A549 (cell line): ENCODE measurements around the gene NYAP1. TPM values are rescaled to one million over a fixed set of nuclear protein-coding genes. Genes with fewer than 3 reads are reported as not detected.

ENCODE experiments used
- ATAC-seq, 2 experiments: fragments of 200-7000 bp in 1 of 2; fragments of >200 bp in 1 of 2; cut with Nextera tagmentation in 1 of 2; cut with Tn5 transposase in 1 of 2; 3 replicates each; pipeline versions ENCODE4 v1.8.0 to v1.9.1; 2018 to 2020; ENCODE audit warnings: mild to moderate bottlenecking in 1 of 2, moderate library complexity in 1 of 2
- CTCF ChIA-PET: fragments of 300-600 bp; sonication (Branson Sonifier 250); formaldehyde crosslinking; extraction: SDS; loops from one replicate; lab custom pipeline; 2021; ENCODE audit warnings: antibody characterized with exemption, inconsistent platforms; lab: Yijun Ruan, JAX
- POLR2A ChIA-PET: fragments of 350-600 bp; formaldehyde crosslinking; extraction: SDS; loops from one replicate; lab custom pipeline; 2021; ENCODE audit warnings: antibody characterized with exemption, inconsistent platforms; lab: Yijun Ruan, JAX
- DNase-seq, 2 experiments: peaks; one replicate each; pipeline versions ENCODE4 v3.0.0 to v3.0.0-alpha.2; 2011 to 2016; ENCODE audit warnings: low read depth in 1 of 2, low spot score in 1 of 2
- FAIRE-seq: peaks from 2 replicates; lab custom pipeline; 2011; peaks lifted over from hg19 to GRCh38; lab: Jason Lieb, UNC
- H3K27ac ChIP-seq, 2 experiments: fragments of >200 bp; sonication (Bioruptor Twin); formaldehyde crosslinking; 3 replicates each; pipeline ENCODE4 v1.5.1; 2016 to 2017
- H3K4me1 ChIP-seq: fragments of >200 bp; sonication (Bioruptor Twin); formaldehyde crosslinking; 3 replicates; pipeline ENCODE4 v1.6.1; 2016
- H3K4me2 ChIP-seq: fragments of >200 bp; sonication (Bioruptor Twin); formaldehyde crosslinking; 3 replicates; pipeline ENCODE4 v1.6.1; 2016
- H3K4me3 ChIP-seq: fragments of >200 bp; sonication (Bioruptor Twin); formaldehyde crosslinking; 3 replicates; pipeline ENCODE4 v1.5.1; 2016
- H3K9me3 ChIP-seq: fragments of >200 bp; sonication (Bioruptor Twin); formaldehyde crosslinking; 3 replicates; pipeline ENCODE4 v1.6.1; 2016
- CBX8 ChIP-seq: fragments of 200-600 bp; sonication (generic); IDR thresholded peaks from 2 replicates; pipeline ENCODE4 v1.6.1; 2016
- CHD4 ChIP-seq: fragments of 200-600 bp; sonication (generic); IDR thresholded peaks from 2 replicates; pipeline ENCODE4 v1.6.1; 2016; ENCODE audit warnings: antibody characterized with exemption, mild to moderate bottlenecking, borderline replicate concordance
- EHF ChIP-seq: fragments of 250-450 bp; sonication (Bioruptor Pico); IDR thresholded peaks from 2 replicates; pipeline ENCODE4 v1.5.0; 2020; ENCODE audit warnings: mild to moderate bottlenecking
- EHMT2 ChIP-seq: fragments of 200-600 bp; sonication (generic); IDR thresholded peaks from 2 replicates; pipeline ENCODE4 v1.6.1; 2016; ENCODE audit warnings: antibody characterized with exemption, low read depth, mild to moderate bottlenecking, moderate library complexity
- ESRRA ChIP-seq: fragments of 150-350 bp; IDR thresholded peaks from 2 replicates; pipeline ENCODE4 v1.6.1; 2014; ENCODE audit warnings: mild to moderate bottlenecking, low read length, borderline replicate concordance
- FOSB ChIP-seq: fragments of 250-450 bp; sonication (Bioruptor Pico); IDR thresholded peaks from 2 replicates; pipeline ENCODE4 v1.5.0; 2020; ENCODE audit warnings: mild to moderate bottlenecking, moderate library complexity
- FOSL2 ChIP-seq, 2 experiments: fragments of 450-650 bp in 1 of 2; fragments of >200 bp in 1 of 2; sonication (Bioruptor Twin) in 1 of 2; formaldehyde crosslinking; IDR thresholded peaks; 2 replicates each; pipeline versions ENCODE4 v1.5.0 to v1.6.1; 2016 to 2020; ENCODE audit warnings: mild to moderate bottlenecking in 1 of 2, moderate library complexity in 1 of 2
- HDAC2 ChIP-seq: fragments of 200-600 bp; sonication (generic); IDR thresholded peaks from 2 replicates; pipeline ENCODE4 v1.6.1; 2016
- HEYL ChIP-seq: fragments of 250-450 bp; sonication (Bioruptor Pico); IDR thresholded peaks from 2 replicates; pipeline ENCODE4 v1.8.0; 2021; ENCODE audit warnings: mild to moderate bottlenecking, moderate library complexity
- JUN ChIP-seq, 2 experiments: fragments of >200 bp; sonication (Bioruptor Twin); formaldehyde crosslinking; IDR thresholded peaks; 2 replicates in 1 of 2; 3 replicates in 1 of 2; pipeline ENCODE4 v1.6.1; 2016 to 2017
- JUNB ChIP-seq: fragments of >200 bp; sonication (Bioruptor Twin); formaldehyde crosslinking; IDR thresholded peaks from 2 replicates; pipeline ENCODE4 v1.6.1; 2016
- MAZ ChIP-seq: fragments of 150-350 bp; IDR thresholded peaks from 2 replicates; pipeline ENCODE4 v1.6.1; 2014; ENCODE audit warnings: antibody characterized with exemption, low read depth, low read length, borderline replicate concordance
- NFE2L2 ChIP-seq: fragments of 150-350 bp; conservative IDR thresholded peaks from 2 replicates; pipeline ENCODE4 v1.6.1; 2014; ENCODE audit warnings: low read length
- NR3C1 ChIP-seq: fragments of >200 bp; sonication (Bioruptor Twin); formaldehyde crosslinking; IDR thresholded peaks from 3 replicates; pipeline ENCODE4 v1.6.1; 2017
- PHF8 ChIP-seq: fragments of 200-600 bp; sonication (generic); IDR thresholded peaks from 2 replicates; pipeline ENCODE4 v1.6.1; 2016; ENCODE audit warnings: low read depth, mild to moderate bottlenecking, antibody characterized with exemption, moderate library complexity, borderline replicate concordance
- POLR2A ChIP-seq: IDR thresholded peaks from 2 replicates; pipeline ENCODE4 v1.6.1; 2012; ENCODE audit warnings: mild to moderate bottlenecking, low read length
- POLR2AphosphoS2 ChIP-seq: conservative IDR thresholded peaks from 2 replicates; pipeline ENCODE4 v1.6.1; 2012; ENCODE audit warnings: low read length, improper control_type of control experiment, inconsistent platforms
- RAD21 ChIP-seq, 2 experiments: fragments of >200 bp in 1 of 2; sonication (Bioruptor Twin) in 1 of 2; formaldehyde crosslinking in 1 of 2; IDR thresholded peaks in 1 of 2; conservative IDR thresholded peaks in 1 of 2; 2 replicates in 1 of 2; 3 replicates in 1 of 2; pipeline ENCODE4 v1.6.1; 2012 to 2018; ENCODE audit warnings: inconsistent platforms in 1 of 2
- RARB ChIP-seq: fragments of 250-450 bp; sonication (Bioruptor Pico); IDR thresholded peaks from 2 replicates; pipeline ENCODE4 v1.8.0; 2021; ENCODE audit warnings: mild to moderate bottlenecking, moderate library complexity
- RFX5 ChIP-seq: fragments of 450-650 bp; IDR thresholded peaks from 2 replicates; pipeline ENCODE4 v1.7.1; 2014; ENCODE audit warnings: antibody characterized with exemption, mild to moderate bottlenecking, moderate library complexity
- ZNF302 ChIP-seq: fragments of 250-450 bp; sonication (Bioruptor Pico); IDR thresholded peaks from 2 replicates; pipeline ENCODE4 v1.9.0; 2021; ENCODE audit warnings: inconsistent platforms, mild to moderate bottlenecking, moderate library complexity
- WGBS: methylation state at CpG from one replicate; pipeline ENCODE4 v1.1.6; 2017; ENCODE audit errors: missing lambda C conversion rate; 5-methylcytosine and 5-hydroxymethylcytosine counted together
- polyA plus RNA-seq, 4 experiments: library from polyadenylated mRNA; depleted of rRNA in 3 of 4; stranded (reverse); fragments of >200 nt; fragmentation: RNase III in 1 of 4; extraction: RNeasy Plus Mini Kit Qiagen cat#74134 plus additional on column Dnase treatment in 1 of 4; gene quantifications; 2 replicates in 3 of 4; 3 replicates in 1 of 4; pipeline ENCODE4 v1.2.3, GENCODE V29; 2011 to 2017
- TF ChIP-seq, protein P1 (sequence below): fragments of 250-450 bp; sonication (Bioruptor Pico); IDR thresholded peaks from 2 replicates; pipeline ENCODE4 v1.5.0; 2020; ENCODE audit warnings: low read depth, mild to moderate bottlenecking, moderate library complexity
- TF ChIP-seq, protein P2 (sequence below): IDR thresholded peaks from 2 replicates; pipeline ENCODE4 v1.6.1; 2012
- TF ChIP-seq, protein P3 (sequence below): fragments of >200 bp; sonication (Bioruptor Twin); formaldehyde crosslinking; IDR thresholded peaks from 3 replicates; pipeline ENCODE4 v1.6.1; 2016
- TF ChIP-seq, protein P4 (sequence below): fragments of >200 bp; sonication (Bioruptor Twin); formaldehyde crosslinking; IDR thresholded peaks from 3 replicates; pipeline ENCODE4 v1.5.1; 2016
- TF ChIP-seq, protein P5 (sequence below): fragments of 450-650 bp; IDR thresholded peaks from 2 replicates; pipeline ENCODE4 v1.6.1; 2014; ENCODE audit warnings: antibody characterized with exemption

NYAP1 gene
- polyA plus RNA-seq, 2 of the 4 experiments (the other 2 are of a cell fraction) = 0.47 to 3.1 TPM

DNA sequence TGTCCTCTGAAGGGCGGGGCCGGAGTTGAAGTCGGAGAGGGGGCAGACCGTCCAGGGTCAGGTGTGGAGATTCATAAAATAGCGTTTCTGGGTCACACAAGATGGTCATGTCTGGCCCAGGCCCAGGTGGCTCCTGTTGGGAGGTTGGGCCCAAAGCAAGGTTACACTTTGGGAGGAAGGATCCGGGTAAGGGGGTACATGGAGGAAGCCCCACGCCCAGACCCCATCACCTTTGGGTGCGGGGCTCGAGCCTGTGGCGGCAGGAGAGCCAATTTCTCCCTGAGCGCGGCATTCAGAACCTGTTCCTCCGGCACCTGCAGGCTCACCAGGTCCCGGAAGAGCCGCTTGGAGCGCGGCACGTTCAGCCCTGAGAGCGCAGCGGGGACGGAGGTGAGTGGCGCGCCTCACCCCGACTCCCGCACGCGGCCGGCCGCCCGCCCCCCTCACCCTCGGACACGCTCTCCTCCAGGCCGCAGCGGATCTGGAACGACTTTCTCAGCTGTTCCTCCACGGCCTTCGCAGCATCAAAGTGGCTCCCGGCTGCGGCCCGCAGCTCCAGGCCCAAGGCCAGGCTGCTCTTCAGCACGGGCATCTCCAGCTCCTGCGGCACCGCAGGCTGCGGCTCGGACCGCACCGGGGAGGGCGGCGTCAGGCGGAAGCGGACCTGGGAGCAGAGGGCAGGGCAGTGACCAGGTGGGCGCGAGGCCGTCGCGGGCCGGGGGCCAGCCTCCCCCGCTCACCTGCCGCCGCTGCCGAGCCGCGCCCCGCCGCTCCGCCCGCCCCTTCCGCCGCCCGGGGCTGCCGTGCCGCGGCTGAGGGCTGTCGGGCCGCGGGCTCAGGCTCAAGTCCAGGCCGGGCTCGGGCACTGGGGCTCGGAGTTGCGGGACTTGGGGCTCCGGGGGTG lies 48.1 kb upstream of the NYAP1 start (continued):
- TF ChIP-seq NFE2L2 (no peak), NR3C1 (no peak), EHF (CRISPR knock-in tag) (no peak), ESRRA (no peak), POLR2AphosphoS2 (no peak)
- TF ChIP-seq, protein P1, sequence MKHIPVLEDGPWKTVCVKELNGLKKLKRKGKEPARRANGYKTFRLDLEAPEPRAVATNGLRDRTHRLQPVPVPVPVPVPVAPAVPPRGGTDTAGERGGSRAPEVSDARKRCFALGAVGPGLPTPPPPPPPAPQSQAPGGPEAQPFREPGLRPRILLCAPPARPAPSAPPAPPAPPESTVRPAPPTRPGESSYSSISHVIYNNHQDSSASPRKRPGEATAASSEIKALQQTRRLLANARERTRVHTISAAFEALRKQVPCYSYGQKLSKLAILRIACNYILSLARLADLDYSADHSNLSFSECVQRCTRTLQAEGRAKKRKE (CRISPR knock-in tag) = no peak

DNA sequence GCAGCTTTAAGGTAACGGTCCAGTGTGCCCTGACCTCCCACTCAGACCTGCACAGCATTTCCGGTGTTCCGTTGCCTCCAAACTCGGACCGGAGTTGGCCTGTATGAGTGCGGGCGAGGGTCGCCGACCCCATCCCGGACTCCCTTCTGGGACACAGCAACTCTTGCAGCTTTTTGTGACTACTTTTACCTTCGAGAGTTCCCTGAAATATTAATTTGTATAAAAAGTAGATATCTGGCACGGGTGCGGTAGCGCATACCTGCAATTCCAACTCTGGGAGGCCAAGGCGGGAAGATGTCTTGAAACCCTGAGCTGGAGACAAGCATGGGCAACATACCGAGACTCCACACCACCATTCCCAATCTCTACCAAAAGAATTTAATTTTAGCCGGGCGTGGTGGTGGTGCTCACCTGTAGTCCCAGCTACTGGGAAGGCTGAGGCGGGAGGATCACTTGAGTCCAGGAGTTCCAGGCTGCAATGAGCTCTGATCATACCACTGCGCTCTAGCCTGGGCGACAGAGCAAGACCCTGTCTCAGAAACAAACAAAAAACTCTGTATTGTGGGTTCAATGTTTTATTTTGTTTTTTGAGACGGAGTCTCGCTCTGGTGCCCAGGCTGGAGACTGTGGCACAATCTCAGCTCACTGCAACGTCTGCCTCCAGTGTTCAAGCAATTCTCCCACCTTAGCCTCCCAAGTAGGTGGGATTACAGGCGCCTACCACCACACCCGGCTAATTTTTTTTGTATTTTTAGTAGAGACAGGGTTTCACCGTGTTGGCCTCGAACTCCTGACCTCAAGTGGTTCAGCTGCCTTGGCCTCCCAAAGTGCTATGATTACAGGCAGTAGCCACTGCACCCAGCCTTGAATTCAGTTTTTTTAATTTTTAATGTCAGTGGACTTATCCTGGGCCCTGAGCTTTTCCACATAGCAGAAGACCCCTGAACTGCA lies 46.3 kb upstream of the NYAP1 start:
- no peak for TF ChIP-seq HEYL (CRISPR knock-in tag)
- TF ChIP-seq ESRRA = no peak
- no peak for TF ChIP-seq RAD21 (conservative IDR thresholded peaks at IDR 0.05 in 1 of 2, IDR thresholded peaks at IDR 0.05 in 1 of 2)
- no peak for TF ChIP-seq JUN (IDR thresholded peaks at IDR 0.05)
- no peak for TF ChIP-seq HDAC2
- TF ChIP-seq JUNB = no peak
- TF ChIP-seq MAZ = no peak
- TF ChIP-seq, all 56 proteins: peak for 0
- DNase-seq (no peak), ATAC-seq (no peak), FAIRE-seq (no peak)
- POLR2A ChIA-PET = interaction anchor here (0.6 to 2.6 kb wide), 5 partner anchors 7 to 149 kb away, joined by 3 to 23 read pairs (median 4); partner anchors contain the start of genes FBXO24, MEPCE and ZCWPW1
- CTCF ChIA-PET = interaction anchor here (1.0 to 5.1 kb wide), 6 partner anchors 9 to 32 kb away, joined by 3 to 26 read pairs (median 5); no protein-coding TSS in a partner anchor
- H3K27ac ChIP-seq = peak overlapping the region; percentile 96
- H3K4me1 ChIP-seq = peaks cover 12% of the 10 kb centered on the region; the same call in 2 of the 3 replicates
- peak overlapping the region; percentile 56 for H3K4me2 ChIP-seq
- H3K4me3 ChIP-seq = peak overlapping the region; percentile 91
- WGBS = 88% methylated on average over 27 of the region's 28 CpGs
- no peaks in the 10 kb centered on the region for H3K9me3 ChIP-seq

DNA sequence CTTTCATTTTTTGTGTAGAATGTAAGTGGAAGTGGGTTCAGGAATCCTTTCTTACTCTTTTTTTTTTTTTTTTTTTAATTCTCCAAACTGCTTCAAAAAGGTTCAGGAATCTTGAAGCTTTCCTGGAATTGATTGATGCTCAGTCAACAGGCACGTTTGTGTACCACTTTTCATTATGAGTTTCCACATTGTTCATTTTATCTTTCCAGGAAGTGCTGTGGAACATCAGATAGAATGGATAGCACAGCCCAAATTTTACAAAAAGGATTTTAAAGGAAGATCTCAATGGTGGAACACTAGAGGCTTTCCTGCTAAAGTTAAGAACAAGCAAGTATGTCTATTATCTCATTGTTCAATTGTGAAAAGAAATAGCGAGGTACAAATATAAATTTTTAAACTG lies 45.6 kb upstream of the NYAP1 start:
- no peak for DNase-seq
- Histone ChIP-seq H3K4me1 (peaks cover 11% of the 10 kb centered on the region; the same call in 1 of the 3 replicates), H3K27ac (no peak overlapping the region), H3K4me2 (no peak overlapping the region), H3K9me3 (no peaks in the 10 kb centered on the region), H3K4me3 (no peak overlapping the region)
- ChIA-PET POLR2A (interaction anchor here (2.6 kb wide), 1 partner anchor 9 kb away, joined by 23 read pairs; the partner anchor contains the start of genes MEPCE and ZCWPW1), CTCF (interaction anchor here (1.0 to 5.1 kb wide), 5 partner anchors 8 to 31 kb away, joined by 3 to 26 read pairs (median 6); no protein-coding TSS in a partner anchor)
- WGBS = 47% methylated on average over 2 of the region's 2 CpGs
- FAIRE-seq = no peak
- no peak for ATAC-seq
- TF ChIP-seq CBX8 (no peak), ZNF302 (CRISPR knock-in tag) (no peak), RARB (no peak), FOSB (CRISPR knock-in tag) (no peak), ESRRA (no peak), EHMT2 (no peak), HEYL (CRISPR knock-in tag) (no peak), POLR2A (no peak), FOSL2 (IDR thresholded peaks at IDR 0.05) (no peak), FOSL2 (CRISPR knock-in tag; IDR thresholded peaks at IDR 0.05) (no peak), RFX5 (no peak), RAD21 (conservative IDR thresholded peaks at IDR 0.05 in 1 of 2, IDR thresholded peaks at IDR 0.05 in 1 of 2) (no peak), PHF8 (no peak), CHD4 (no peak), NR3C1 (no peak)
- TF ChIP-seq, protein P2, sequence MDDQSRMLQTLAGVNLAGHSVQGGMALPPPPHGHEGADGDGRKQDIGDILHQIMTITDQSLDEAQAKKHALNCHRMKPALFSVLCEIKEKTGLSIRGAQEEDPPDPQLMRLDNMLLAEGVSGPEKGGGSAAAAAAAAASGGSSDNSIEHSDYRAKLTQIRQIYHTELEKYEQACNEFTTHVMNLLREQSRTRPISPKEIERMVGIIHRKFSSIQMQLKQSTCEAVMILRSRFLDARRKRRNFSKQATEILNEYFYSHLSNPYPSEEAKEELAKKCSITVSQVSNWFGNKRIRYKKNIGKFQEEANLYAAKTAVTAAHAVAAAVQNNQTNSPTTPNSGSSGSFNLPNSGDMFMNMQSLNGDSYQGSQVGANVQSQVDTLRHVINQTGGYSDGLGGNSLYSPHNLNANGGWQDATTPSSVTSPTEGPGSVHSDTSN = no peak
- TF ChIP-seq, protein P3, sequence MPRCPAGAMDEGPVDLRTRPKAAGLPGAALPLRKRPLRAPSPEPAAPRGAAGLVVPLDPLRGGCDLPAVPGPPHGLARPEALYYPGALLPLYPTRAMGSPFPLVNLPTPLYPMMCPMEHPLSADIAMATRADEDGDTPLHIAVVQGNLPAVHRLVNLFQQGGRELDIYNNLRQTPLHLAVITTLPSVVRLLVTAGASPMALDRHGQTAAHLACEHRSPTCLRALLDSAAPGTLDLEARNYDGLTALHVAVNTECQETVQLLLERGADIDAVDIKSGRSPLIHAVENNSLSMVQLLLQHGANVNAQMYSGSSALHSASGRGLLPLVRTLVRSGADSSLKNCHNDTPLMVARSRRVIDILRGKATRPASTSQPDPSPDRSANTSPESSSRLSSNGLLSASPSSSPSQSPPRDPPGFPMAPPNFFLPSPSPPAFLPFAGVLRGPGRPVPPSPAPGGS = no peak
- TF ChIP-seq, protein P4, sequence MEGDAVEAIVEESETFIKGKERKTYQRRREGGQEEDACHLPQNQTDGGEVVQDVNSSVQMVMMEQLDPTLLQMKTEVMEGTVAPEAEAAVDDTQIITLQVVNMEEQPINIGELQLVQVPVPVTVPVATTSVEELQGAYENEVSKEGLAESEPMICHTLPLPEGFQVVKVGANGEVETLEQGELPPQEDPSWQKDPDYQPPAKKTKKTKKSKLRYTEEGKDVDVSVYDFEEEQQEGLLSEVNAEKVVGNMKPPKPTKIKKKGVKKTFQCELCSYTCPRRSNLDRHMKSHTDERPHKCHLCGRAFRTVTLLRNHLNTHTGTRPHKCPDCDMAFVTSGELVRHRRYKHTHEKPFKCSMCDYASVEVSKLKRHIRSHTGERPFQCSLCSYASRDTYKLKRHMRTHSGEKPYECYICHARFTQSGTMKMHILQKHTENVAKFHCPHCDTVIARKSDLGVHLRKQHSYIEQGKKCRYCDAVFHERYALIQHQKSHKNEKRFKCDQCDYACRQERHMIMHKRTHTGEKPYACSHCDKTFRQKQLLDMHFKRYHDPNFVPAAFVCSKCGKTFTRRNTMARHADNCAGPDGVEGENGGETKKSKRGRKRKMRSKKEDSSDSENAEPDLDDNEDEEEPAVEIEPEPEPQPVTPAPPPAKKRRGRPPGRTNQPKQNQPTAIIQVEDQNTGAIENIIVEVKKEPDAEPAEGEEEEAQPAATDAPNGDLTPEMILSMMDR = no peak
- TF ChIP-seq, protein P5, sequence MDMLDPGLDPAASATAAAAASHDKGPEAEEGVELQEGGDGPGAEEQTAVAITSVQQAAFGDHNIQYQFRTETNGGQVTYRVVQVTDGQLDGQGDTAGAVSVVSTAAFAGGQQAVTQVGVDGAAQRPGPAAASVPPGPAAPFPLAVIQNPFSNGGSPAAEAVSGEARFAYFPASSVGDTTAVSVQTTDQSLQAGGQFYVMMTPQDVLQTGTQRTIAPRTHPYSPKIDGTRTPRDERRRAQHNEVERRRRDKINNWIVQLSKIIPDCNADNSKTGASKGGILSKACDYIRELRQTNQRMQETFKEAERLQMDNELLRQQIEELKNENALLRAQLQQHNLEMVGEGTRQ = no peak
